Cardiac muscle cell (in vitro differentiated cells and primary cell): ENCODE results near the gene SLC27A5. TPM values are rescaled to one million over a fixed set of nuclear protein-coding genes. Genes with fewer than 3 reads are reported as not detected.

Experiments
- DNase-seq, 2 donors: peaks; one replicate each; pipeline versions ENCODE4 v3.0.0 to v3.0.0-alpha.2; 2010 to 2017; ENCODE audit warnings: low read depth in 1 of 2, low spot score in 1 of 2
- H3K27ac ChIP-seq: fragments of 200-600 bp; sonication (generic); 2 replicates; pipeline ENCODE4 v1.5.1; 2016
- H3K27me3 ChIP-seq: fragments of 200-600 bp; sonication (generic); 2 replicates; pipeline ENCODE4 v1.6.0; 2016; ENCODE audit warnings: control low read depth
- H3K36me3 ChIP-seq: fragments of 200-600 bp; sonication (generic); 2 replicates; pipeline ENCODE4 v1.5.1; 2016; ENCODE audit warnings: control low read depth
- H3K4me1 ChIP-seq: fragments of 200-600 bp; sonication (generic); 2 replicates; pipeline ENCODE4 v1.8.1; 2017; ENCODE audit warnings: low read depth, mild to moderate bottlenecking, mixed run types
- H3K4me3 ChIP-seq: fragments of 200-600 bp; sonication (generic); 2 replicates; pipeline ENCODE4 v1.5.1; 2016; ENCODE audit warnings: mild to moderate bottlenecking
- H3K9me3 ChIP-seq: fragments of 200-600 bp; sonication (generic); 2 replicates; pipeline ENCODE4 v1.5.1; 2017; ENCODE audit warnings: low read depth, mild to moderate bottlenecking, control low read depth
- CTCF ChIP-seq: IDR thresholded peaks from 2 replicates; pipeline ENCODE4 v1.5.1; 2012; ENCODE audit warnings: low read depth, mild to moderate bottlenecking, low read length
- polyA plus RNA-seq: library from polyadenylated mRNA; unstranded; fragments of >200 nt; fragmentation: Nextera tagmentation; extraction: Ambion mirVana; gene quantifications from 2 replicates; pipeline ENCODE4 v1.2.1, GENCODE V29; 2016
- total RNA-seq: library from RNA; depleted of rRNA; stranded (reverse); fragments of >200 nt; gene quantifications from 2 replicates; pipeline ENCODE4 v1.2.3, GENCODE V29; 2016

SLC27A5 gene
- total and polyA plus RNA-seq, 2 experiments from 2014 or later, result 22.5 to 23.9 TPM

- no peaks in the 10 kb centered on the region for H3K9me3 ChIP-seq
- DNase-seq, result no peak
- H3K4me3 ChIP-seq, result no peak overlapping the region
- H3K27me3 ChIP-seq, result no peaks in the 10 kb centered on the region
- no peak for TF ChIP-seq CTCF
- H3K36me3 ChIP-seq, result peaks cover 9% of the 10 kb centered on the region
- H3K4me1 ChIP-seq, result peaks cover 10% of the 10 kb centered on the region
- H3K27ac ChIP-seq, result no peak overlapping the region
Observed at GRCh38 chr19:58479736-58480480, 31.9 kb downstream of the SLC27A5 start.

- peaks cover 10% of the 10 kb centered on the region for H3K4me1 ChIP-seq
- no peaks in the 10 kb centered on the region for H3K27me3 ChIP-seq
Observed at GRCh38 chr19:58479303-58479702, 32.5 kb downstream of the SLC27A5 start.

GRCh38 chr19:58477871-58478270, 33.9 kb downstream of the SLC27A5 start:
- peaks cover 10% of the 10 kb centered on the region for H3K4me1 ChIP-seq
- no peak overlapping the region for H3K4me3 ChIP-seq
- TF ChIP-seq CTCF, result no peak
- DNase-seq, result no peak
- peak overlapping the region; percentile 89 for H3K27ac ChIP-seq
- H3K36me3 ChIP-seq, result peaks cover 9% of the 10 kb centered on the region
- H3K27me3 ChIP-seq, result no peaks in the 10 kb centered on the region
- no peaks in the 10 kb centered on the region for H3K9me3 ChIP-seq

More at GRCh38 chr19:58479303-58479702, 32.5 kb downstream of the SLC27A5 start:
- Histone ChIP-seq H3K9me3 (no peaks in the 10 kb centered on the region), H3K27ac (no peak overlapping the region), H3K4me3 (no peak overlapping the region), H3K36me3 (peaks cover 9% of the 10 kb centered on the region)
- no peak for TF ChIP-seq CTCF
- DNase-seq, result no peak

- Histone ChIP-seq H3K4me3 (peak overlapping the region; percentile 66), H3K27ac (peak overlapping the region; percentile 89)
- TF ChIP-seq CTCF, result no peak
Observed at GRCh38 chr19:58477130-58477529, 34.7 kb downstream of the SLC27A5 start.

GRCh38 chr19:58476498-58477015, 35.2 kb downstream of the SLC27A5 start:
- Histone ChIP-seq H3K27me3 (no peaks in the 10 kb centered on the region), H3K36me3 (peaks cover 21% of the 10 kb centered on the region), H3K4me3 (peak overlapping the region; percentile 66), H3K4me1 (peaks cover 10% of the 10 kb centered on the region), H3K9me3 (no peaks in the 10 kb centered on the region), H3K27ac (peak overlapping the region; percentile 89)
- no peak for TF ChIP-seq CTCF
- DNase-seq, result peak; percentile 18 to 28

More at GRCh38 chr19:58477130-58477529, 34.7 kb downstream of the SLC27A5 start:
- peaks cover 15% of the 10 kb centered on the region for H3K36me3 ChIP-seq
- no peaks in the 10 kb centered on the region for H3K27me3 ChIP-seq
- H3K9me3 ChIP-seq, result no peaks in the 10 kb centered on the region
- peaks cover 10% of the 10 kb centered on the region for H3K4me1 ChIP-seq
- no peak for DNase-seq
